HUES48 (cell line): ENCODE measurements around the gene ARHGAP22.
"Not testable (repeated sequence)": the region's sequence is repeated elsewhere in the genome, so short reads cannot be mapped to it uniquely, and the experiment has no call there.

Source experiments
- H3K27ac ChIP-seq: one replicate; pipeline ENCODE4 v1.7.0; 2013; ENCODE audit warnings: low read depth, low read length, inconsistent platforms
- H3K27me3 ChIP-seq: 2 replicates; pipeline ENCODE4 v1.6.1; 2013; ENCODE audit warnings: mild to moderate bottlenecking, low read length; ENCODE audit not compliant: control insufficient read depth, insufficient read depth
- H3K36me3 ChIP-seq: 2 replicates; pipeline ENCODE4 v1.6.1; 2013; ENCODE audit warnings: low read length; ENCODE audit not compliant: control insufficient read depth, insufficient read depth
- H3K4me1 ChIP-seq: 2 replicates; pipeline ENCODE4 v1.6.1; 2013; ENCODE audit warnings: mild to moderate bottlenecking, low read length; ENCODE audit not compliant: control insufficient read depth, insufficient read depth
- H3K4me3 ChIP-seq: 2 replicates; pipeline ENCODE4 v1.5.1; 2013; ENCODE audit warnings: mild to moderate bottlenecking, low read depth, low read length
- H3K9ac ChIP-seq: 2 replicates; pipeline ENCODE4 v1.6.1; 2013; ENCODE audit warnings: mild to moderate bottlenecking, low read depth, low read length, moderate library complexity
- H3K9me3 ChIP-seq: 2 replicates; pipeline ENCODE4 v1.6.1; 2013; ENCODE audit warnings: low read length; ENCODE audit not compliant: control insufficient read depth, insufficient read depth

Gene ARHGAP22

DNA sequence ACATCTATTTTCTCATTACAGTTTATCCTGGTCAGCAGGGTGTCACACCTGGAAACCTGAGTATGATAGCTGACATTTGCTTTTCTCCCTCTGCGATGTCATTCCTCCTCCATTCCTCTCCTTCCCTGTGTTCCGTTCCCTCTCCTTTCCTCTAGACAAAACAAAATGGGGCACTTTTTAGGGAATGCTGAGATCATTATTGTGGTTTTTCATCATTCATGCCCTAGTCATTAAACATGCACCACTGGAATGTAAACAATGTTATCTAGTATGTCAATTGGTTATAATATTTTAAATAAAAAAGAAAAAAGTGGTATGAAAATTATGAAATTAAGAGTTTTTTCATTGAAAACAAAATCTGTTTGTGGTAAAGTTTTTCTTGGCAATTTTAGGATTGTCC lies 165.8 kb downstream of the ARHGAP22 start:
- no peak overlapping the region for H3K9ac ChIP-seq
- no peaks in the 10 kb centered on the region for H3K9me3 ChIP-seq
- 0 out of 2 replicates have a peak, but pooled peaks cover 4% of the 10 kb centered on the region for H3K4me1 ChIP-seq
- H3K27me3 ChIP-seq: no peaks in the 10 kb centered on the region
- H3K4me3 ChIP-seq: no peak overlapping the region
- peaks cover 8% of the 10 kb centered on the region; the same call in 1 of the 2 replicates for H3K36me3 ChIP-seq
- H3K27ac ChIP-seq: no peak overlapping the region

DNA sequence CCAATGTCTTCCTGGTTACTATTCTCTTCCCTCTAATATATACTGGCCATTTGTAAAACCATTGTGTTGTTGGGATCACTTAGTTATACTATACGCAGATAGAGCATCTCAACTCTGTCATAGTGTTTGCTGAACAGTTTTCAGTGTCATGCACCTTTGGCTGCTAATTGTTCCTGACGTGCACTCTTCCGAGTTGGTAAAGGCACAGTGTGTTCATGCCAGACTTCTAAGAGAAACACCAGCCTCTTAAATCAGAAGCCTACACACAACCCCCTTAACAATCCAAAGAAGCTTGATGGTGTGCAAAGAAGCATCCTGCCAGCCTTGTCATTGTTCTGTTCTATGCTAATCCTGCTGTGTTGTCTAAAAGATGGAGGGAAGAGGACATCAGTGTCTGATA lies 167.3 kb downstream of the ARHGAP22 start:
- Histone ChIP-seq H3K4me3 (no peak overlapping the region), H3K27ac (no peak overlapping the region), H3K9me3 (no peaks in the 10 kb centered on the region), H3K9ac (no peak overlapping the region), H3K4me1 (no peaks in the 10 kb centered on the region), H3K36me3 (peaks cover 8% of the 10 kb centered on the region; the same call in 1 of the 2 replicates), H3K27me3 (no peaks in the 10 kb centered on the region)

GRCh38 chr10:48431871-48432270 lies 173.0 kb downstream of the ARHGAP22 start:
- H3K9ac ChIP-seq: no peak overlapping the region
- H3K36me3 ChIP-seq: peaks cover 26% of the 10 kb centered on the region
- no peaks in the 10 kb centered on the region for H3K9me3 ChIP-seq
- H3K4me1 ChIP-seq: no peaks in the 10 kb centered on the region
- no peak overlapping the region for H3K4me3 ChIP-seq
- H3K27ac ChIP-seq: no peak overlapping the region
- no peaks in the 10 kb centered on the region for H3K27me3 ChIP-seq

DNA sequence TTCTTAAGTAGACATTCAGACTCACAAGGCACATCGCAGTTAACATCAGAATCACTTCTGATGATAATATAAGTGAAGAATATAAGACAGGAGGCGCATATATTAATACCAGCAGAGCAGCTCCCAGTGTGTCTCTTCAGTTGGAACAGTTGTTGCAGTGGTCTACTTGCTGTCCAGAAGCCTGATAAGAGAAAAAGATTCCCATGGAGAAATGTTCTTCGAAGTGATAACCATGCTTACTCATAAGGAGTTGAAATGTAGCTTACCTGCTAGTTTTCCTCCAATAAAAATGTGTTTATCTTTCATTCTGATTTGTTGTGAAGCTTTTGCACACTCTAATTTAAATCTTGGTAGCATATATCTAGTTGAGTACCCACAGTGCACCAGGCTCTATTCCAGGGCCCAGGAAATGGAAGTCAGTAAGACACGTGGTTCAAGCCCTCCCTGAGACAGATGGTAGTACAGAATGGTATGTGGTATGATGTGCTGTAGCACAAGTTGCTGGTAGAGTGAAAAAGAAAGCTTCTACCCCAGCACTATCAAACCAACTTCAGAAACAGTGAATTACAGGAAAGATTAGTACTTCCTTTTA lies 174.4 kb downstream of the ARHGAP22 start:
- Histone ChIP-seq H3K36me3 (peaks cover 26% of the 10 kb centered on the region), H3K9me3 (no peaks in the 10 kb centered on the region), H3K4me1 (no peaks in the 10 kb centered on the region), H3K27me3 (no peaks in the 10 kb centered on the region), H3K4me3 (no peak overlapping the region), H3K27ac (no peak overlapping the region), H3K9ac (no peak overlapping the region)

DNA sequence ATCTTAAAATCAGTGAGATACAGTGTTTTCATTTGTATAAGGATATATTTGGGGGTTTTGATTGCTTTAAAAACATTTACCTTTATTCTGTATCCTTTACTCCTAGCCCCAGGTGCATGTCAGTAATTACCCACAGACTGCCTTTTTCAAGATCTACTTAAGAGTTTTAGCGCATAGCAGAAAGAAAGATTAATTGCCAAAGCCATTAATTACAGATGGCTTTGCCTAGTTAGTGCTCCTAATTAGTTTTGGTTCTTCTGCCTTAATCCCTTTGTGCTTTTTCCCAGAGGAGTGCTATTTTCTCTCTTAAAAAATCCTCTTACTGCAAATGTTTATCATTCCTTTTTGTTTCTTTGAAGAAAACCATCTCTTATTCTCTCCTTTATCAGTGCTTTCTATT lies 175.6 kb downstream of the ARHGAP22 start:
- no peaks in the 10 kb centered on the region for H3K9me3 ChIP-seq
- H3K4me3 ChIP-seq: no peak overlapping the region
- H3K9ac ChIP-seq: no peak overlapping the region
- H3K27me3 ChIP-seq: no peaks in the 10 kb centered on the region
- no peaks in the 10 kb centered on the region for H3K4me1 ChIP-seq
- H3K36me3 ChIP-seq: peaks cover 25% of the 10 kb centered on the region
- no peak overlapping the region for H3K27ac ChIP-seq

GRCh38 chr10:48428896-48429295 lies 176.0 kb downstream of the ARHGAP22 start:
- no peaks in the 10 kb centered on the region for H3K9me3 ChIP-seq
- H3K27me3 ChIP-seq: no peaks in the 10 kb centered on the region
- H3K9ac ChIP-seq: no peak overlapping the region
- no peaks in the 10 kb centered on the region for H3K4me1 ChIP-seq
- peaks cover 25% of the 10 kb centered on the region for H3K36me3 ChIP-seq
- H3K27ac ChIP-seq: no peak overlapping the region
- no peak overlapping the region for H3K4me3 ChIP-seq

GRCh38 chr10:48423884-48424283 lies 181.0 kb downstream of the ARHGAP22 start:
- peaks cover 14% of the 10 kb centered on the region for H3K36me3 ChIP-seq
- no peaks in the 10 kb centered on the region for H3K4me1 ChIP-seq
- H3K4me3 ChIP-seq: no peak overlapping the region
- H3K27ac ChIP-seq: no peak overlapping the region
- no peak overlapping the region for H3K9ac ChIP-seq
- no peaks in the 10 kb centered on the region for H3K9me3 ChIP-seq
- no peaks in the 10 kb centered on the region for H3K27me3 ChIP-seq

DNA sequence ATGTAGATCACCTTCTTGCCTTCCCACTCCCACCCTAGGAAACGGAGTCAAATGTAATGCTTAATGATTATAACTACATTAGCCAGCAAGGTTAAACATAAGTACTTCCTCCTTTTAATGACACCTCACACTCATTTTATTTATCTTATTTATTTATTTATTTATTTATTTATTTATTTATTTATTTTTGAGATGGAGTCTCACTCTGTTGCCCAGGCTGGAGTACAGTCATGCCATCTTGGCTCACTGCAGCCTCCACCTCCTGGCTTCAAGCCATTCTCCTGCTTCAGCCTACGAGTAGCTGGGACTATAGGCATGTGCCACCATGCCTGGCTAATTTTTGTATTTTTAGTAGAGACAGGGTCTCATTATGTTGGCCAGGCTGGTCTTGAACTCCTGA lies 183.0 kb downstream of the ARHGAP22 start:
- H3K9me3 ChIP-seq, H3K4me1 ChIP-seq, H3K27ac ChIP-seq: not testable (repeated sequence)

GRCh38 chr10:48419714-48420113 lies 185.2 kb downstream of the ARHGAP22 start:
- no peaks in the 10 kb centered on the region for H3K27me3 ChIP-seq
- H3K9me3 ChIP-seq: no peaks in the 10 kb centered on the region
- H3K9ac ChIP-seq: no peak overlapping the region
- H3K27ac ChIP-seq: no peak overlapping the region
- 0 out of 2 replicates have a peak, but pooled peaks cover 3% of the 10 kb centered on the region for H3K4me1 ChIP-seq
- H3K36me3 ChIP-seq: no peaks in the 10 kb centered on the region
- H3K4me3 ChIP-seq: no peak overlapping the region

More for the DNA sequence above, 183.0 kb downstream of the ARHGAP22 start:
- H3K36me3 ChIP-seq, H3K27me3 ChIP-seq, H3K4me3 ChIP-seq, H3K9ac ChIP-seq: not testable (repeated sequence)

- H3K4me3 ChIP-seq: no peak overlapping the region
- H3K36me3 ChIP-seq: no peaks in the 10 kb centered on the region
- H3K9me3 ChIP-seq: no peaks in the 10 kb centered on the region
- H3K27me3 ChIP-seq: no peaks in the 10 kb centered on the region
- no peak overlapping the region for H3K9ac ChIP-seq
- 0 out of 2 replicates have a peak, but pooled peaks cover 3% of the 10 kb centered on the region for H3K4me1 ChIP-seq
- H3K27ac ChIP-seq: no peak overlapping the region
Measured at GRCh38 chr10:48418189-48418788, 186.6 kb downstream of the ARHGAP22 start.

DNA sequence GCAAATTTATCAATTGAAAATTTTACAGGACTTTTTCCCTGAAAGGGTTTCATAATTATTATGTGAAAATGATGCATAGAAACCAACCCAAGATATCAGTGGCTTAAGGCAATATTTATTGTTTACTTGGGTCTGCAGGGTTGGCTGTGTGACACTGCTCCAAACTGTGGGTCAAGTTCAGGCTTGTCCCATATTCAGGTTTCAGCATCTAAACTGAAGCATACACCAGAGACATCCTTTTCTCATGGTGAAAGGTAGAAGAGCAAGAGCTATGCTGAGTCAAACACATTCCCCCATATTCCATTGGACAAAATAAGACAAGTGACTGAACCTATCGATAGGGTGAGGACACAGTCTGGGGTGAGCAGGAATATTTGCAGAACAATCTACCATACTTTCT lies 187.5 kb downstream of the ARHGAP22 start:
- Histone ChIP-seq H3K4me1 (0 out of 2 replicates have a peak, but pooled peaks cover 3% of the 10 kb centered on the region), H3K27ac (no peak overlapping the region), H3K4me3 (no peak overlapping the region), H3K36me3 (no peaks in the 10 kb centered on the region), H3K27me3 (no peaks in the 10 kb centered on the region), H3K9ac (no peak overlapping the region), H3K9me3 (no peaks in the 10 kb centered on the region)
